Small intestine (tissue), 7 donors: ENCODE measurements around the gene LPIN1. TPM values are rescaled to one million over a fixed set of nuclear protein-coding genes. Genes with fewer than 3 reads are reported as not detected.
"Not testable (repeated sequence)": the region's sequence is repeated elsewhere in the genome, so short reads cannot be mapped to it uniquely, and the experiment has no call there.

Experiments
- DNase-seq, 2 donors: peaks; one replicate each; pipeline versions ENCODE4 v3.0.0 to v3.0.0-alpha.2; 2013
- FAIRE-seq: peaks from 2 replicates; lab custom pipeline; 2012; peaks lifted over from hg19 to GRCh38; lab: Jason Lieb, UNC
- H3K27ac ChIP-seq, 3 donors: one replicate each; pipeline ENCODE4 v1.5.1; 2013; ENCODE audit warnings: low read length in 2 of 3, mild to moderate bottlenecking in 2 of 3, control low read depth in 1 of 3, inconsistent platforms in 1 of 3, low read depth in 1 of 3, moderate library complexity in 1 of 3
- H3K27me3 ChIP-seq, 3 donors: one replicate each; pipeline ENCODE4 v1.6.1; 2013; ENCODE audit warnings: low read length in 3 of 3, inconsistent platforms in 1 of 3; ENCODE audit not compliant: control insufficient read depth in 3 of 3, insufficient read depth in 3 of 3
- H3K36me3 ChIP-seq, 3 donors: one replicate each; pipeline ENCODE4 v1.6.1; 2013; ENCODE audit warnings: low read length in 3 of 3, inconsistent platforms in 1 of 3, low read depth in 1 of 3, mild to moderate bottlenecking in 1 of 3, moderate library complexity in 1 of 3; ENCODE audit not compliant: control insufficient read depth in 3 of 3, insufficient read depth in 2 of 3
- H3K4me1 ChIP-seq, 3 donors: one replicate each; pipeline ENCODE4 v1.6.1; 2013; ENCODE audit warnings: low read length in 2 of 3, inconsistent platforms in 1 of 3, low read depth in 1 of 3, mild to moderate bottlenecking in 1 of 3, moderate library complexity in 1 of 3; ENCODE audit not compliant: control insufficient read depth in 3 of 3, insufficient read depth in 2 of 3
- H3K4me3 ChIP-seq, 3 donors: one replicate each; pipeline ENCODE4 v1.5.1; 2013; ENCODE audit warnings: low read length in 3 of 3, control low read depth in 1 of 3, inconsistent platforms in 1 of 3, low read depth in 1 of 3, mild to moderate bottlenecking in 1 of 3, moderate library complexity in 1 of 3
- H3K9me3 ChIP-seq, 2 donors: one replicate each; pipeline ENCODE4 v1.6.1; 2013; ENCODE audit warnings: low read depth in 1 of 2, low read length in 1 of 2; ENCODE audit not compliant: control insufficient read depth in 2 of 2, insufficient read depth in 1 of 2
- WGBS, 3 donors: extraction: QIAGEN DNeasy Blood & Tissue Kit; methylation state at CpG; one replicate each; pipeline ENCODE4 v1.1.7; 2013; 5-methylcytosine and 5-hydroxymethylcytosine counted together
- polyA plus RNA-seq, 4 donors: library from polyadenylated mRNA; stranded (reverse) in 3 of 4; unstranded in 1 of 4; fragments of 200-250 nt in 3 of 4; fragments of 120-200 nt in 1 of 4; gene quantifications; one replicate each; pipeline versions ENCODE4 v1.2.1 to v1.2.3, GENCODE V29; 2013
- donor health status: healthy with polysubstance abuse.
- donor health status: control.
- donor health status: control.
- donor health status: Bipolar disorder and iron deficiency.
- donor health status: healthy.

Gene LPIN1
- polyA plus RNA-seq, 4 donors: 7.2 to 17.1 (median 8.5) TPM

GRCh38 chr2:11858883-11859282 is 112.5 kb downstream of the LPIN1 start:
- WGBS, 3 donors: 64 to 84% (median 80%) methylated on average over 2 of the region's 2 CpGs
- FAIRE-seq (no peak), DNase-seq (no peak)
- Histone ChIP-seq H3K4me1 (no peaks in the 10 kb centered on the region), H3K27ac (no peak overlapping the region), H3K4me3 (no peak overlapping the region), H3K36me3 (no peaks in the 10 kb centered on the region), H3K9me3 (peaks cover 0 to 16% of the 10 kb centered on the region in 2 donors), H3K27me3 (peaks cover 0 to 9% (median 0%) of the 10 kb centered on the region in 3 donors)

DNA sequence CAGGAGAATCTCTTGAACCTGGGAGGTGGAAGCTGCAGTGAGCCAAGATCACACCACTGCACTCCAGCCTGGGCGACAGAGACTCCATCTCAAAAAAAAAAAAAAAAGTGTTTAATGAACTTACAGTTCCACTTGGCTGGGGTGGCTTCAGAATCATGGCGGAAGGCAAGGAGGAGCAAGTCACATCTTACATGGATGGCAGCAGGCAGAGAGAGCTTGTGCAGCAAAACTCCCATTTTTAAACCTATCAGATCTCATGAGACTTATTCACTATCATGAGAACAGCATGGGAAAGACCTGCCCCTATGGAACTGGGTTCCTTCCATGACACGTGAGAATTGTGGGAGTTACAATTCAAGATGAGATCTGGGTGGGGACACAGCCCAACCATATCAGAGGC is 113.5 kb downstream of the LPIN1 start:
- not testable (repeated sequence) for H3K36me3 ChIP-seq, H3K27ac ChIP-seq, FAIRE-seq, H3K4me1 ChIP-seq, DNase-seq, H3K4me3 ChIP-seq, H3K27me3 ChIP-seq
- 89 to 95% (median 92%) methylated on average over 3 of the region's 3 CpGs for WGBS, 3 donors
- peaks cover 0 to 16% of the 10 kb centered on the region in 2 donors for H3K9me3 ChIP-seq

DNA sequence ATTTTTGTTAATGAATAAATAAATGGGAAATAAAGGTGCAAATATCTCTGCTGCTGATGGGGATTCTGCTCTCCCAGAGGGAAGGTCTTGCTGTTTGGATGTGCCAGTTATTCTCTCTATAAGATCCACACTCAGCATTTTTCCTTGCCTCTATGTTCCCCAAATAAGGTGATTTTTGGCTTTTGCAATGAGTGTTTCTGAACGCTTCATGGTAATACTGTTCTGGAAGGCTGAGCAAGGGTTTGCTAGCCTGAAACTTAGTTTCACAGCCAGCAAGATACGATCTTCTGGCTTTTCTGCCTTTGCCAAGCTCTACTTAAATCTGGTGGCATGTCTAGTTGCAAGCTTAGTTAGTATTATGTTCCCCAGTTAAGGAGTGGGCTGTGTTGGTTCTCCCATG is 114.6 kb downstream of the LPIN1 start:
- H3K4me1 ChIP-seq: no peaks in the 10 kb centered on the region
- FAIRE-seq (no peak), DNase-seq (no peak)
- H3K27me3 ChIP-seq: peaks cover 0 to 8% (median 3%) of the 10 kb centered on the region in 3 donors
- no peak overlapping the region for H3K4me3 ChIP-seq
- H3K27ac ChIP-seq: no peak overlapping the region
- H3K9me3 ChIP-seq: peaks cover 0 to 16% of the 10 kb centered on the region in 2 donors
- WGBS, 3 donors: 74 to 81% (median 81%) methylated on average over 2 of the region's 2 CpGs
- no peaks in the 10 kb centered on the region for H3K36me3 ChIP-seq

DNA sequence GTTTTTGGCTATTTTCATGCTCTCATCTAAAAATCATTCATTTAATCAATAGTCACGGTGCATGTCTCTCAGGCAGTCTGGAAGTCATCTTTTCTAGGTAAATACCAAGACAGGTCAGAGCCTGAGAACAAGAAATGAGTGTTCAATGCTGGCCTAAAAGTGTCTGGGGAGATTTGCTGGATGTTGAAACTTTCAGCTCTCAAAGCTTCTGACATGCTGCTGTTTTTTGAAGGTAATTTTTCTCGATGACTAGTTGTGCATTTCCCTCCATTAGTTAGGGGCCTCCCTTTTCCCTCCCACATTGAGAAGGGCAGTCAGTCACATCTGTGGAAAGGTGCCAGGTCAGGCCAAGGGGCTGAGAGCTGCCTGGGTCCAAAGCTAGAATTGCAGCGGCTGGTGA is 115.6 kb downstream of the LPIN1 start:
- FAIRE-seq (no peak), DNase-seq (no peak)
- WGBS, 3 donors: 63 to 67% (median 66%) methylated on average over 3 of the region's 3 CpGs
- H3K27ac ChIP-seq: no peak overlapping the region
- peaks cover 0 to 8% (median 3%) of the 10 kb centered on the region in 3 donors for H3K27me3 ChIP-seq
- peaks cover 0 to 16% of the 10 kb centered on the region in 2 donors for H3K9me3 ChIP-seq
- no peaks in the 10 kb centered on the region for H3K4me1 ChIP-seq
- H3K4me3 ChIP-seq: no peak overlapping the region
- H3K36me3 ChIP-seq: no peaks in the 10 kb centered on the region

- no peak overlapping the region for H3K4me3 ChIP-seq
- DNase-seq: no peak
- 68 to 76% (median 69%) methylated on average over 7 of the region's 7 CpGs for WGBS, 3 donors
Observed at GRCh38 chr2:11863103-11863502, 116.7 kb downstream of the LPIN1 start.

GRCh38 chr2:11863513-11864328 is 117.3 kb downstream of the LPIN1 start:
- Histone ChIP-seq H3K27me3 (peaks cover 0 to 8% (median 3%) of the 10 kb centered on the region in 3 donors), H3K4me1 (no peaks in the 10 kb centered on the region), H3K9me3 (peaks cover 0 to 12% of the 10 kb centered on the region in 2 donors), H3K36me3 (no peaks in the 10 kb centered on the region), H3K4me3 (peak overlapping the region in 1 of 3 donors; percentile 6), H3K27ac (no peak overlapping the region)
- DNase-seq (peak; percentile 53 to 70), FAIRE-seq (no peak)
- WGBS, 3 donors: 12 to 15% (median 13%) methylated on average over 12 of the region's 12 CpGs

More at GRCh38 chr2:11863103-11863502, 116.7 kb downstream of the LPIN1 start:
- no peak for FAIRE-seq
- no peaks in the 10 kb centered on the region for H3K4me1 ChIP-seq
- peaks cover 0 to 16% of the 10 kb centered on the region in 2 donors for H3K9me3 ChIP-seq
- H3K27ac ChIP-seq: no peak overlapping the region
- H3K36me3 ChIP-seq: no peaks in the 10 kb centered on the region
- peaks cover 0 to 8% (median 3%) of the 10 kb centered on the region in 3 donors for H3K27me3 ChIP-seq

GRCh38 chr2:11864724-11865123 is 118.3 kb downstream of the LPIN1 start:
- no peaks in the 10 kb centered on the region for H3K4me1 ChIP-seq
- WGBS, 3 donors: 87 to 94% (median 90%) methylated on average over 8 of the region's 8 CpGs
- peaks cover 0 to 2% of the 10 kb centered on the region in 2 donors for H3K9me3 ChIP-seq
- H3K27ac ChIP-seq: no peak overlapping the region
- no peaks in the 10 kb centered on the region for H3K36me3 ChIP-seq
- no peak overlapping the region for H3K4me3 ChIP-seq
- DNase-seq: no peak
- H3K27me3 ChIP-seq: peaks cover 0 to 8% (median 3%) of the 10 kb centered on the region in 3 donors
- FAIRE-seq: no peak

DNA sequence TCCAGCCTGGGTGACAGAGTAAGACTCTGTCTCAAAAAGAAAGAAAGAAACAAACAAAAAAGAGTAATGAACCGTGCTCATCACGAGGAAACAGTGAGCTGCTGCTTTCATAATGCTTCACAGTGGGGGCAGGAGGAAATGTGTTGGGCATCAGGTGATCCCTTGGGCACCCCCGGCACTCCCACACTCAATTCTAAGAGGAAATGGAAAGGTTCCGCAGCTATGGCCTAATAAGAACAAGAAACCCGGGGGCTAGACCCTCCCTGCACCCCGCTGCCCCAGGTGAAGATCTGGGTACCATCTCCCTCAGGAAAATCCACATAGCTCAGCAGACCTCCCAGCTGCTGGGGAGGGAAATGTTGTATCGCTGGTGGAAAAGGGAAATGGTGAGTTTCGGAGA is 118.9 kb downstream of the LPIN1 start:
- Histone ChIP-seq H3K9me3 (no peaks in the 10 kb centered on the region), H3K27me3 (peaks cover 0 to 8% (median 3%) of the 10 kb centered on the region in 3 donors), H3K4me3 (no peak overlapping the region), H3K4me1 (no peaks in the 10 kb centered on the region), H3K27ac (no peak overlapping the region), H3K36me3 (no peaks in the 10 kb centered on the region)
- DNase-seq (no peak), FAIRE-seq (no peak)
- 80 to 84% (median 81%) methylated on average over 8 of the region's 8 CpGs for WGBS, 3 donors
